ENCODE results near the gene RPL27.
"Not testable (repeated sequence)": the region's sequence is repeated elsewhere in the genome, so short reads cannot be mapped to it uniquely, and the experiment has no call there.

RPL27 gene

DNA sequence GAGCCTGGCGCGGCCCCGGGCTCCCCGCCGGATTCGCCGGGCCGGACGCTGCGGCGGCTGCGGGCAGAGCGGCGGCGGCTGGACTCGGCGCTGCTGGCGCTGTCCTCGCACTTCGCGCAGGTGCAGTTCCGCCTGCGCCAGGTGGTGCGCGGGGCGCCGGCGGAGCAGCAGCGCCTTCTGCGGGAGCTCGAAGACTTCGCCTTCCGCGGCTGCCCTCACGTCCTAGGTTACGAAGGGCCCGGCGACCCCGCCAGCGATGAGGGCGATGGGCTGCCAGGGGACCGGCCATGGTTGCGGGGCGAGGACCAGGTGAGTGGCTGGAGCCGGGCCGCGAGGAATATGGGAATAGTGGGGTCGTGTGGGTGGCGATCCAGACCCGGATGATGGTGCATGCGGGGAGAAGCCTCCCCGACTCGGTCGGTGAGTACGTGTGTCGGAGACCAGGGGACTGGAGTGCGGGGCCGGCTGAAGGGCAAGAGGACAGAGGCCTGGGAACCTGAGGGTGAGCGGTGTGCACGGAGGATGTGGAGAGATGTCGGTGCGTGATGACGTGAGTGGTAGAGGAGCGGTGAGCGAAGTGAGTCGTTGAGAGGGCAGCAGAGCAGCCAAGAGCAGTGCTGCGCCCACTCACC, 17.3 kb upstream of the RPL27 start:
- Histone ChIP-seq H3K4me1 (ENCODE audit: insufficient read depth, low read length) (peaks cover 7% of the 10 kb centered on the region), H3K9ac (ENCODE audit: low read depth, low read length) (peak overlapping the region; percentile 87), H3K36me3 (ENCODE audit: insufficient read depth, low read length) (peaks cover 3% of the 10 kb centered on the region), H3K9me3 (ENCODE audit: control insufficient read depth, insufficient read depth, low read length) (no peaks in the 10 kb centered on the region)

DNA sequence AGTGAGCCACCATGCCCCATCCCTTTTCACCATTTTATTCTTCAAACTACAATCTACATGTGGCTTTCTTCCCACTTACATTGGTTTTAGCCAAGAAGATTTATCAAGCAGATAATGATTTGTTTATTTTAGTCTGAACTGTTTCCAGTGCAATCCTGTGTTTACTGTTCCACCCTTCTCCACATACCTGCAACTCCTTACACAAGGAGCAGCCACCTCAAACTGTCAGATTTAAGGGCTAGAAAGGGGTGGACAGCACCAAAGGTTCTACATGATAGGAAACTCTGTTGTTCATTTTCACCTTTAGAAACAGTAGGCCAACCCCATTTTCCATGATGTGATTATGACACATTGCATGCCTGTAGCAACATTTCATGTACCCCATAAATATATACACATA, 16.0 kb upstream of the RPL27 start:
- Histone ChIP-seq H3K9ac (ENCODE audit: low read depth, low read length) (no peak overlapping the region), H3K36me3 (ENCODE audit: insufficient read depth, low read length) (peaks cover 5% of the 10 kb centered on the region)

DNA sequence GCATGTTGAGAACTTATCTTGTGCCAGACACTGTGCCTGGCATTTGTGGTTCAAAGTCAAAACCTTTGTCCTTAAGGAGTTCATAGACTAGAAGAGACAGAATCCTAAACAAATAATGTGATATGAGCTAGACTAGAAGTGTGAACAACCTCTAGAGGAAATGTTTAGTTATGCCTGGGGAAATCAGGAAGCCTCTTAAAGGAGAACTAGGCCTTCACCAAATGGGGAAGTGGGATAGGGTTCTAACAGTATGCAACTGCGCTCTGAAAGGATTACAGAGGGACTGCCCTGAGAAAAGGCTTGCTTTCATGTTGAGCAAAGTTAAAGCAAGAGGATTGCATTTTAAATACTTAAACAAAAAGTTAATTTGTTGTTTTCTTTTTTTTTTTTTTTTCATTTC, 13.0 kb upstream of the RPL27 start:
- no peaks in the 10 kb centered on the region for H3K4me1 ChIP-seq (ENCODE audit: insufficient read depth, low read length)
- no peaks in the 10 kb centered on the region for H3K9me3 ChIP-seq (ENCODE audit: control insufficient read depth, insufficient read depth, low read length)
- no peak overlapping the region for H3K9ac ChIP-seq (ENCODE audit: low read depth, low read length)

More for the DNA sequence above, 16.0 kb upstream of the RPL27 start:
- Histone ChIP-seq H3K9me3 (ENCODE audit: control insufficient read depth, insufficient read depth, low read length) (no peaks in the 10 kb centered on the region), H3K4me1 (ENCODE audit: insufficient read depth, low read length) (peaks cover 7% of the 10 kb centered on the region)

DNA sequence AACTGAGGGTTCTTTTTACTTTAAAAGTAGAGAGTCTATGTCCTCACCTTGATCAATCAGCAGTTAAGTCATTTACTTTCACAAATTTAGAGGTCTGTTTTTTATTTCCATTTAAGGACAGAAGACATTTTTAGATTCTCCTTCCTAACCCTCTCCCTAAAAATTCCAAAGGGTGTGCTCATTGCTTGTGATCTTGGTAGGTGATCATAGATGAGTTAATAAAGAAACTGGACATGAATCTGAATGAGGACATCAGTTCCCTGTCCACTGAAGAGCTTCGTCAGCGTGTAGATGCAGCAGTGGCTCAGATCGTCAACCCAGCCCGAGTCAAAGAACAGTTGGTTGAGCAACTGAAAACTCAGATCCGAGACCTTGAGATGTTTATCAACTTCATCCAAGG, 9.1 kb upstream of the RPL27 start:
- Histone ChIP-seq H3K36me3 (ENCODE audit: insufficient read depth, low read length) (peaks cover 35% of the 10 kb centered on the region), H3K9me3 (ENCODE audit: control insufficient read depth, insufficient read depth, low read length) (no peaks in the 10 kb centered on the region), H3K4me1 (ENCODE audit: insufficient read depth, low read length) (no peaks in the 10 kb centered on the region), H3K9ac (ENCODE audit: low read depth, low read length) (no peak overlapping the region)

More for the DNA sequence above, 13.0 kb upstream of the RPL27 start:
- peaks cover 25% of the 10 kb centered on the region for H3K36me3 ChIP-seq (ENCODE audit: insufficient read depth, low read length)

DNA sequence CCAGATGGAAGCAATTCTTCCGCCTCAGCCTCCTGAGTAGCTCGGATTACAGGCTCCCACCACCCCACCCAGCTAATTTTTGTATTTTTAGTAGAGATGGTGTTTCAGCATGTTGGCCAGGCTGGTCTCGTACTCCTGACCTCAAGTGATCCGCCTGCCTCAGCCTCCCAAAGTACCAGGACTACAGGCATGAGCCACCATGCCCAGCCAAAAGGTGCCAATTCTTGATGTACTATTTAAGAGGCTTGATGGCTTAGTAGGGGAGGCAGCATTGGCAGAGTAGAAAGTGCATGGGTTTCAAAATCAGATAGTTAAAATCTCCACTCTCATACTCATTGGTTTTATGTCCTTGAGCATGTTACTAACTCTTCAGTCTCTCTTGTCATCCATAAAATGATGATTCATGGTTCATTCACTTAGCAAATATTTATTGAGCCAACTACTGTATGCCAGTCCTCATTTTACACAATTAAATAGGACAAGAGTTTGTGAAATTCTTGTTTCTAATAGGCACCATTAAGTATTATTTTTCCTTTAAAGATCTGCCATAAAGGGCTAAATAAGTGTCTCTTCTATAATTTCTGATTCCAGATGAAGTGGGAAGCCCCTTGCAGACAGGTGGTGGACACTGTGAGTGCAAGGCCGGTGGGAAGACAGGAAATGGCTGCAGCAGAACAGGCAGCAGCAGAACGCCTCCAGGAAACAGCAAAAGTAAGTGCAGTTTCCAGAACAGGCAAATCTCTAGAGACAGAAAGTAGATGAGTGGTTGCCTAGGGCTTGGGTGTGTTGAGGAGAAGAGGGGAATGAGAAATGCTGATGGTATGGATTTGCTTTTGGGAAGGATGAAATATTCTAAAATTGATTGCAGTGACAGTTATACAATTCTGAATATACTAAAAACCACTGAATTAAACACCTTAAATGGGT, 8.2 kb upstream of the RPL27 start:
- H3K4me1 ChIP-seq (ENCODE audit: insufficient read depth, low read length): no peaks in the 10 kb centered on the region
- peaks cover 35% of the 10 kb centered on the region for H3K36me3 ChIP-seq (ENCODE audit: insufficient read depth, low read length)
- H3K9ac ChIP-seq (ENCODE audit: low read depth, low read length): no peak overlapping the region
- H3K9me3 ChIP-seq (ENCODE audit: control insufficient read depth, insufficient read depth, low read length): no peaks in the 10 kb centered on the region

DNA sequence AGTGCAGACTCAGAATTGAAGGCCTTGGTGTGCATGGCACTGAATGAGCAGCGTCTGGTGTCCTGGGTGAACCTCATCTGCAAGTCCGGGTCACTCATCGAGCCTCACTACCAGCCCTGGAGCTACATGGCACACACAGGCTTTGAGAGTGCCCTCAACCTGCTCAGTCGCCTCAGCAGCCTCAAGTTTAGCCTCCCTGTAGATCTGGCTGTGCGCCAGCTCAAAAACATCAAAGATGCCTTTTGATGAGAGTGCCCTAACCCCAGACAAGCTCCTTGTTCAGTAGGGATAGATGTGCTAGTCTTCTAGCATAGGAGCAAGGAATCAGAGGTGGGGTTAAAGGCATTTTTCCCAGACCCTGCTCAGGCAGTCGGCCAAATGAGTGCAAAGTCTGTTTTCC, 6.7 kb upstream of the RPL27 start:
- Histone ChIP-seq H3K9me3 (ENCODE audit: control insufficient read depth, insufficient read depth, low read length) (no peaks in the 10 kb centered on the region), H3K9ac (ENCODE audit: low read depth, low read length) (no peak overlapping the region), H3K36me3 (ENCODE audit: insufficient read depth, low read length) (peaks cover 32% of the 10 kb centered on the region), H3K4me1 (ENCODE audit: insufficient read depth, low read length) (no peaks in the 10 kb centered on the region)

DNA sequence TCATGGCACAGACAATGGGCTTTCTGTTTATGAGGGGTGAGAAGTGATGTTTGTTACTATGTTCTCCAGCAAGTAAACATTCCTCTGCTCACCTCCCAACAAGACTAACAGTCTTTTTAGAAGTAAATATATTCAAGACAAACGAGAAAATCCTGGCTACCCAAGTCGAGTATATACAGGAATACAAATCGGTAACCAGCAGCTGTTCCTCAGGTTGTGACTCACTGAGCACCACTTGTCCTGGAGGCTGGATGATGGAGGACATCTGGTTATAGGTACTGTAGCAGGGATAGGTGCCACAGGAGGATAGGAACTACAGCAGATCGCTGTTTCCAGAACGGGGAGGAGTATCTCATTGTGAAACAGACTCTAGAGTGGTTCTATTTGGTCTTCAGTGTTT, 5.3 kb upstream of the RPL27 start:
- Histone ChIP-seq H3K4me1 (ENCODE audit: insufficient read depth, low read length) (0 out of 2 replicates have a peak, but pooled peaks cover 5% of the 10 kb centered on the region), H3K9ac (ENCODE audit: low read depth, low read length) (no peak overlapping the region), H3K9me3 (ENCODE audit: control insufficient read depth, insufficient read depth, low read length) (no peaks in the 10 kb centered on the region), H3K36me3 (ENCODE audit: insufficient read depth, low read length) (peaks cover 30% of the 10 kb centered on the region)

DNA sequence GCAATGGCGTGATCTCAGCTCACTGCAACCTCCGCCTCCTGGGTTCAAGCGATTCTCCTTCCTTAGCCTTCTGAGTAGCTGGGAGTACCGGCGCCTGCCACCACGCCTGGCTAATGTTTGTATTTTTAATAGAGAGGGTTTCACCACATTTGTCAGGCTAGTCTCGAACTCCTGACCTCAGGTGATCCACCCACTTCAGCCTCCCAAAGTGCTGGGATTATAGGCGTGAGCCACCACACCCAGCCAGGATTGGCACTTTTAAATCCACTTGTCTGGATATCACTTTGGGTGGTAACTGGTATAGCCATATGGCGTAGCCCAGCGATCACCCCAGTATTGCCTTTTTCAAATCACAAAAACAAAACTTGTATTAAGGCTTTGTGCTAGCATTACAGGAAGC, 4.3 kb upstream of the RPL27 start:
- not testable (repeated sequence) for H3K9me3 ChIP-seq (ENCODE audit: control insufficient read depth, insufficient read depth, low read length); H3K9ac ChIP-seq (ENCODE audit: low read depth, low read length); H3K4me1 ChIP-seq (ENCODE audit: insufficient read depth, low read length)
- H3K36me3 ChIP-seq (ENCODE audit: insufficient read depth, low read length): peaks cover 22% of the 10 kb centered on the region

DNA sequence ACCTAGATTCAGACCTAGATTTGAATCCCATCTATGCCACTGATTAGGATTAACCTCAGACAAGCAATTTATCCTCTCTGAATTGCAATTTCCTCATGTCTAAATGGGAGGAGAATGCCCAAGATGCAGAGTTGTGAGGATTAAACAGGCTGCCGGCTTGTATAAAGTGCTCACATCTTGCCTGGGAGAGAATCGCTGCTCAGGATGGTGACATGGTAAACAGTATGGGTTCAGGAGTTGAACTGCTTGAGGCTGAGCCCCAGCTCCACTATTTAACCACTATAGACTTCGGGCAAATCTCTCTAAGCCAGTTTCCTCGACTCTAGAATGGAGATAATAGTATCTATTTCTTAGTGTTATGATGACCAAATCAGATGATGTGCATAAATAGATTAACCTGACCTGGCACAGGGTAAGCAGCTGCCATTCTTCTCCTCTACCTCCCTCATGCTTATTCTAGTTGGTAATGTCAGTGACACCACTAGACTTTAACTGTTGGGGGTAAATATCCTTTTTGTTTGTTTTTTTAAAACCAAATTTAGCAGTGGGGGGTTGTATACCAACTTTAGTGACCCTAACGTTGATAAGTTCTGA, 732 bp upstream of the RPL27 start:
- H3K9me3 ChIP-seq (ENCODE audit: control insufficient read depth, insufficient read depth, low read length): no peaks in the 10 kb centered on the region
- peaks cover 27% of the 10 kb centered on the region for H3K36me3 ChIP-seq (ENCODE audit: insufficient read depth, low read length)
- peak overlapping the region; percentile 41; the same call in 1 of the 2 replicates for H3K9ac ChIP-seq (ENCODE audit: low read depth, low read length)
- peaks cover 15% of the 10 kb centered on the region; the same call in 1 of the 2 replicates for H3K4me1 ChIP-seq (ENCODE audit: insufficient read depth, low read length)

DNA sequence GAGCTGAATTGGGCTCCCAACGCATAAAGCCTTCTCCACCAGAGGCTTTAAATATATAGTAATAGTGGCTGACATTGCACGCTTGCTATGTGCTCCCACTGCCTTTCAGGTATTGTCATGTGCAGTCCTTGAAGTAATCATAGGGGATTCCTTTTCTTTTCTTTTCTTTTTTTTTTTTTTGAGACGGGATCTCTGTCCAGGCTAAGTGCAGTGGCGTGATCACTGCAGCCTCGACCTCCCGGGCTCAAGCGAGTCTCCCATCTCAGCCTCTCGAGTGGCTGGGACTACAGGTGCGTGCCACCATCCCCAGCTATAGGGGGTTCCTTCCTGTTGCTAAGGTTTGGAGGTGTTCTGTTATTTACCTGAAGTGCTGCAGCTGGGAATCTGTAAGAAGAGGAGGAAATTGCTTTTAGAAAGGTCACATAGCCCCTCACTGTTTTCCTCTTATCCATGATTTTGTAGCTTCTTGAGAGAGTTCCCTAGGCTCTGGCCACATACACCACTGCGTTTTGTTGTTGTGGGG, 845 bp downstream of the RPL27 start:
- peaks cover 31% of the 10 kb centered on the region for H3K36me3 ChIP-seq (ENCODE audit: insufficient read depth, low read length)

DNA sequence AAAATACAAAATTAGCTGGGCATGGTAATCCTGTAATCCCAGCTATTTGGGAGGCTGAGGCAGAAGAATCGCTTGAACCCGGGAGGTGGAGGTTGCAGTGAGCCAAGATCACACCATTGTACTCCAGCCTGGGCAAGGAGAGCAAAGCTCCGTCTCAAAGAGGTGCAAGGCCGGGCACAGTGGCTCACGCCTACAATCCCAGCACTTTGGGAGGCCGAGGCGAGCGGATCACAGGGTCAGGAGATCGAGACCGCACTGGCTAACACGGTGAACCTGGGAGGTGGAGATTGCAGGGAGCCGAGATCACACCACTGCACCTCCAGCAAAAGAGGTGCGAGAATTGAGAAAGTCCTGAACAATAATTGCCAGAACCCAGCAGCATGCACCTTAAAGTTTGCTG, 2.7 kb downstream of the RPL27 start:
- Histone ChIP-seq H3K4me1 (ENCODE audit: insufficient read depth, low read length) (peaks cover 15% of the 10 kb centered on the region; the same call in 1 of the 2 replicates), H3K36me3 (ENCODE audit: insufficient read depth, low read length) (peaks cover 31% of the 10 kb centered on the region)
- not testable (repeated sequence) for H3K9me3 ChIP-seq (ENCODE audit: control insufficient read depth, insufficient read depth, low read length); H3K9ac ChIP-seq (ENCODE audit: low read depth, low read length)

More for the DNA sequence above, 845 bp downstream of the RPL27 start:
- peak overlapping the region; percentile 81 for H3K9ac ChIP-seq (ENCODE audit: low read depth, low read length)
- peaks cover 15% of the 10 kb centered on the region; the same call in 1 of the 2 replicates for H3K4me1 ChIP-seq (ENCODE audit: insufficient read depth, low read length)
- no peaks in the 10 kb centered on the region for H3K9me3 ChIP-seq (ENCODE audit: control insufficient read depth, insufficient read depth, low read length)

DNA sequence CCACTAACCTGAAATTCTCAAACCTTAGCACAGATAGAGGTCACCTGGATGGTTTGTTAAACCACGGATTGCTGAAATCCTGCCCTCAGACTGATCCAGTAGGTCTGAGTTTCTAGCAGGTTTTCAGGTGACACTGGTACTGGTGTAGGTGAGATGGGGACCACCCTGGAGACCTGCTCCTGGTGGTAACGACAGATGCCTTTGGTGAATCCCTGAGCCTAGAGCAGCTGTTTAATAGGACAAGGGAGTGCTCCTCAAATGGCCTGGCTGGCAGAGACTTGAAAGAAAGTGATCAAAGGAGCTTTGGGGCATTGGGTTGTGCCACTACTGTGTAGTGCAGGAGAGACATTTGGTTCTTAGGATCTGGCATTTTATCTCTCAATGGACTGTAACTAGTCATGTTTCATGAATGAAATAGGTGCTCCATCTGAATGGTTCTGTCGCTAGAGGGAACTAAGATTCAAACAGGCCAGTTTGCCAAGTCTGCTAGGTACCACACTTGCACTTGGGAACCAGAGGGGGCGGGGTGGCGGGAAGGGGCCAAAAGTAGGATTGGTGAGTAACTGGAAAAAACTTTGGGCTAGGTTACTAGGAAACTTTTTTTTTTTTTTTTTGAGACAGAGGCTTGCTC, 5.4 kb downstream of the RPL27 start:
- H3K9ac ChIP-seq (ENCODE audit: low read depth, low read length): no peak overlapping the region
- H3K36me3 ChIP-seq (ENCODE audit: insufficient read depth, low read length): peaks cover 31% of the 10 kb centered on the region
- no peaks in the 10 kb centered on the region for H3K9me3 ChIP-seq (ENCODE audit: control insufficient read depth, insufficient read depth, low read length)
- H3K4me1 ChIP-seq (ENCODE audit: insufficient read depth, low read length): peaks cover 10% of the 10 kb centered on the region; the same call in 1 of the 2 replicates

DNA sequence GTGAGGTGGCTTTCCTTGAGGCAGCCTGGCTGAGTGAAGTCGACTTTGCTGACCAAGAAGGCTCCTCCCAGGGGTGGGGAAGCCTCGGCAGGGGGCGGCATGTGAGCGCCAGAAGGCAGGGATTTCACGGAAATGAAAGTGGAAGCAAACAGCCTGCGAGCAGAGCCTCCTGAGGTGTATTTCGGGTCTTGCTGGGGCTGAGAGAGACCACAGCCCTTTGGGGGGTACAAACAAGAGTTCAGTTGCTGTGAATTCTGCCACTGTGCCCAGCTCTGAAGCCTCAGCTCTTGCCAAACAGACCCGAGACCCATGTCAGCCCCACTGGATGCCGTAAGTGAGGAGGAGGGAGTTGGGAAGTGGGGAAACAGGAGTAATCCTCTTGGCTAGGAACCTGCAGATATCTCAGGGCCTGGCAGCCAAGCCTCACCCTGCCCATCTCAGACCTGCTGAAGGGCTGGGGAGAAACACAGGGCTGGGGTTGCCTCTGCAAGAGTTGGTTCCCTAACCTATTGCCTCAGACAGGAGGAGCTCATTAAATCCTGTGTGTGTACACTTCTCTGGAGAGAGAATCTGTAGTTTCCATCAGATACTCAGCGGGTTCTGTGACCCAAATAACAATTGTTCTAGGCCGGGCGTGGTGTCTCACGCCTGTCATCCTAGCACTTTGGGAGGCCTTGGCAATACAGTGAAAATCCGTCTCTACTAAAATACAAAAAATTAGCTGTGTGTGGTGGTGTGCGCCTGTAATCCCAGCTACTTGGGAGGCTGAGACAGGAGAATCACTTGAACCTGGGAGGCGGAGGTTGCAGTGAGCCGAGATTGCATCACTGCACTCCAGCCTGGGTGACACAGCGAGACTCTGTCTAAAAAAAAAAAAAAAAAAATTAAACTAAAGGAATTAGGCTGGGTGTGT, 8.7 kb downstream of the RPL27 start, which contains the start of gene IFI35:
TSS of gene IFI35 (plus strand) at position 146 of the 913 bp plus-strand sequence. CDS start at position 310, 164 bp downstream.
- H3K36me3 ChIP-seq (ENCODE audit: insufficient read depth, low read length): peaks cover 7% of the 10 kb centered on the region
- H3K9me3 ChIP-seq (ENCODE audit: control insufficient read depth, insufficient read depth, low read length): no peaks in the 10 kb centered on the region
- no peaks in the 10 kb centered on the region for H3K4me1 ChIP-seq (ENCODE audit: insufficient read depth, low read length)
- peak within 1 kb of the TSS; percentile 51 for H3K9ac ChIP-seq (ENCODE audit: low read depth, low read length)
